Ishikawa (cell line): Measurements from ENCODE around the gene PRDM2.

Source experiments
- CEBPB ChIP-seq: IDR thresholded peaks from 2 replicates; pipeline ENCODE4 v1.6.1; 2012
- CREB1 ChIP-seq: IDR thresholded peaks from 2 replicates; pipeline ENCODE4 v1.6.1; 2012; ENCODE audit warnings: low read depth
- EGR1 ChIP-seq: IDR thresholded peaks from 2 replicates; pipeline ENCODE4 v1.6.1; 2012
- EP300 ChIP-seq: IDR thresholded peaks from 2 replicates; pipeline ENCODE4 v1.6.1; 2012; ENCODE audit warnings: borderline replicate concordance
- FOXM1 ChIP-seq: IDR thresholded peaks from 2 replicates; pipeline ENCODE4 v1.6.1; 2012; ENCODE audit warnings: low read depth, borderline replicate concordance
- MAX ChIP-seq: IDR thresholded peaks from 2 replicates; pipeline ENCODE4 v1.6.1; 2012
- NFIC ChIP-seq: IDR thresholded peaks from 2 replicates; pipeline ENCODE4 v1.6.1; 2012
- RAD21 ChIP-seq: IDR thresholded peaks from 2 replicates; pipeline ENCODE4 v1.6.1; 2012; ENCODE audit warnings: low read depth
- REST ChIP-seq: IDR thresholded peaks from 2 replicates; pipeline ENCODE4 v1.6.1; 2012; ENCODE audit warnings: low read depth, mild to moderate bottlenecking
- TAF1 ChIP-seq: IDR thresholded peaks from 2 replicates; pipeline ENCODE4 v1.6.1; 2012; ENCODE audit warnings: low read depth, mild to moderate bottlenecking
- USF1 ChIP-seq: IDR thresholded peaks from 2 replicates; pipeline ENCODE4 v1.6.1; 2012
- YY1 ChIP-seq: IDR thresholded peaks from 2 replicates; pipeline ENCODE4 v1.6.1; 2012; ENCODE audit warnings: low read depth

- TF ChIP-seq RAD21 (peak; percentile 40; the same call in 1 of the 2 replicates), YY1 (no peak), MAX (no peak), REST (no peak), EGR1 (no peak), FOXM1 (no peak), USF1 (no peak), CEBPB (no peak), CREB1 (no peak), TAF1 (no peak), NFIC (no peak), EP300 (no peak)
Observed at GRCh38 chr1:13725714-13726175, 25.8 kb downstream of the PRDM2 start.
